NCI-H345 (cell line): ENCODE results near the gene CCN6.
"Not testable (repeated sequence)": the region's sequence is repeated elsewhere in the genome, so short reads cannot be mapped to it uniquely, and the experiment has no call there.

Experiments used
- DNase-seq: peaks from one replicate; lab custom pipeline; 2025; lab: John Stamatoyannopoulos, UW

CCN6 gene

DNA sequence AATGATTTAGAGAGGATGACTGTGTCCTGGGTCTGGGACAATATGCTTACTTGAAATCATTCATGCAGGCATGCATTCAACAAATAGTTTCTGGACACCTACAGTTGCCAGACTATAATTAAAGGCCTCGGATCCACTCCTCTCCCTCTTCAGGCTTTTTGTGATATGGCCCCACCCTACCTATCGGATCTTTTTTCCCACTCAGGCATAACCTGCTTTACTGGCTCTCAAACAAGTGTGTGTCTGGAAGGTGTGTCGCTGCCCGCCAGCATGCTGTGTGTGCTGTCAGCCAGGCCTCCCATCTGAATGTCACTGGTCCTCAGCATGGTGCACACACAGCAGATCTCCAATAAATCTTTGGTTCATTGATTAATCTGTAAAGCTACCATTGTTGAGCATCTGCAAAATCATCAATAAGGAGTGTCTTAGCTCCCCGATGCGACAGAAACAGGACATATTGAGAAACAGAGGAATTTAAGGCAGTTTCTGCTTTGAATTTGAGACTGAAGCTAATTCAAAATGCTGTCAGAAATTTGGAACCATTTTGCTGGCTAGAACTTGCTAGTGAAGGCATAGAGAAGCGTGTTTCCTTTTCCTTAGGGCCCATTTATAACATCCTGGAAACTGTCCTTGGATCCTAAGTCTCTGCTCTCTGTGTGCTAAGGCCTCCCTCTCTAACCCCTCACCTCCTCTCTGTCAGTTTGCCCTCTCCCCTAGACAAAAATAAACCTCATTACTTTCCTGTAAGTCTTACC is 23.5 kb upstream of the CCN6 start:
- peak; percentile 63 for DNase-seq

DNA sequence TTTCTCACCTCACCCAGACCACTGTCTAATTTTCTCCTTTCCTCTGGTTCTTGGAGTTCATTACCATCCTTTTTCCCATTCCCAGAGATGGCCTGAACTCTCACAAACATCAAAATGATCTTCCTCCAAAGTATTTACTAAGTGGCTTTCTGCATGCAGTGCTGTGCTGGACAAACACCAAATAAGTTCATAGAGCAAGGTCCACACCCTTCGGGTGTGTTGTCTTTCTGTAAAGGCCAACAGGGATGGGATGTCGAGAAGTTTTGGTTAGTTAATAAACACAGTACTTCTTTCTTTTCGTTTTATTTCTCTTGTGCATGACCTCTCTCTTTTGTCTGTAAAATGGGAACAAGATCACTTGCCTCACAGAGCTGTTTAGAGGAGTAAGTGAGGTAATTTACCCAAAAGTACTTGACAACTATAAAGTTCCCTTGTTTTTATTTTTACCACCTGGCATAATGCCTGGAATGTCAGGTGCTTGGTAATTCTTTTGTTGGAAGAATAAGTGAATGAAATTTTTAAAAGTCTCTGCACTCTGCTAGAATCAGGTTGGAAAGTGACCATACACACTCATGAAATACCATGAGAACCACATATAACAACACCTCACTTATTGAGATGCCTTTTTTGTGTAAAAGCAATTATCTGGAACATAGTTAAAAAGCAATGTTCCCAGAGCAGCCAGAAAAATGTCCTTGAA is 22.8 kb upstream of the CCN6 start:
- peak; percentile 32 for DNase-seq

DNA sequence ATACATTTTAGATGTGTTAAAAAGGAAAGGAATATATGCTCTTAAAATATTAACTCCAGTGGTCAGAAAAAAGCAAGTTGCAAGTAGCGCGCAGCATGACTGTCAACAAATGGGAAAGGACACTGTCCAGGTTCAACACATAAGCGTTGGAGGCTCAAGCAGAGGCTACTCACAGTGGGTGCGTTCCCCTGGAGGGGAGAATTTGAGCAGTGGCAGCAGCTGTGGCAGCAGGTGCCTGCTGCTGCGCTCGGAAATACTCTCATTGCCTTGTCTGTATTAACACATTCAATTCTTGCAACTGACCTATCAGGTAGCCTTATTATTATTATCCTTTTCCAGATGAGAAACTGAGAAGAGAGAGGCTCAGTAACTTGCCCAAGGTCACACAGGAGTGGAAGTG is 21.9 kb upstream of the CCN6 start:
- DNase-seq, result no peak

DNA sequence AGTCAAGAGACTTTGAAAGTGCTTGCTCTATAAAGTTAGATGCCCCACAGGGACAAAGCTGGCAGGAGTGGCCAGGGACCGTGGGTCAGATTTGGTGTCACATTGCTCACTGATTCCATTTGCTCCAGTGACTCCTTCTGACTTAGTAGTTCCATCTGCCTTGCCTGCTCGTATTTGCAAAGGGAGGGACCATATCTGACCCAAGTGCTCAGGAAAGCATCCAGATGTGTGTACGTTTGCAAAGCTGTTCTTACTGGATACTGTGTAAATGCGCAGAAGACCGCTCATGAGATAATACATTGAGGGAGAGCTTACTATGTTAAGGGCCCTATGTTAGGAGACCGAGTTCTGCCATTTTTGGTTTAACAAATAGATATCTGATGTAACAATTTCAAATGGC is 21.2 kb upstream of the CCN6 start:
- no peak for DNase-seq

DNA sequence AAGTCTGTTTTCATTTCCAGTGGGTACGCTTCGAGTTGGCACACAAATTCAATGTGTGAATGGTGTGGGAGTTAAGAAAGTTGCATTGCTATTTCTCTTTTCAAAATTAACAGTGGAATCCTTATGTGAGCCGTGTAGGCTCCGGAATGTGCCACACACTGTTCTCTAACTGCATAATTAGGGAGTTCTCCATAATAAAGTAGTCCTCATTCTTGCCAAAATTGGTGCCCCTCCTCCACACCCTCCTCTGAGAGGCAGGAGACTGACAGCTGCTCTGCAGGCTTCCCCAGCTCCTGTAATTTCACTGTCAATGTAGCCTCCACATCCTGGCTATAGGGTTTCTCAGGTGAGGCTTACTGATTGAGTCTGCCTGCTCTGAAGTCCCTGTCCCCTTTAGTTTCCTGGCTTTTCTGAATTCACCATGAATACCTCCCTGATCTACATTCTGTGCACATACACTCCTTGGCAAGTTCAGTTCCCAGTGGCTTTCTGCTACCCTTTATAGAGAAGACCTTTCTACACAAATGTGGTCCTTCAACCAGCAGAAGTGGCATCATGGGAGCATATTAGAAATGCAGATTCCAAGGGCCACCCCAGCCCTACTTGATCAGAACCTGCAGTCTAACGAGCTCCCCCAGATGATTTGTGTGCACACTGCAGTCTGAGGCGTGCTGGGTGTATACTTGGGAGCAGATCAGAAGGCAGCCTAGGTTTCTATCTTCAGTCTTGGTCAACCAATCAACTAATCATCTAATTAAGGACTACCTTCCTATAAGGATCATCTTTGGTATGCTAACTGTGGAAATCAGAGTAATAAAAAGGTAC is 19.9 kb upstream of the CCN6 start:
- no peak for DNase-seq

DNA sequence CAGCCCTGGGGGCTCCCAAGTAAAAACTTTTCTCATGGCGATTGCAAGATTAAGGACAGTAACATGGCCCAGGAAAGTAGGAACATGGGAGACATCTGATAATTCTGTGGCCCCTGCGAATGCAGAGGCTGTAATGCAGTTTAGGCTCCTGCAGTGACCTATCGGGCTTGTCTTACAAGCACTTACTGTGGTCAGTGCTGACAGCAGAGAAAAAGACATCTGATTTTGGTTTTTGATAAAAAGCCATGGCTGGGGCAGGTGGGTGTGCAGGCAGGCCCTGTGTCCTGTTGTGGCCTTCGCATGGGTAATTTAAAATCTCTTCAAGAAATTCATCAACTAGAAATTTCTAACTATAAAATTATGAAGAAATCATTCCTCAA is 19.3 kb upstream of the CCN6 start:
- DNase-seq, result no peak

DNA sequence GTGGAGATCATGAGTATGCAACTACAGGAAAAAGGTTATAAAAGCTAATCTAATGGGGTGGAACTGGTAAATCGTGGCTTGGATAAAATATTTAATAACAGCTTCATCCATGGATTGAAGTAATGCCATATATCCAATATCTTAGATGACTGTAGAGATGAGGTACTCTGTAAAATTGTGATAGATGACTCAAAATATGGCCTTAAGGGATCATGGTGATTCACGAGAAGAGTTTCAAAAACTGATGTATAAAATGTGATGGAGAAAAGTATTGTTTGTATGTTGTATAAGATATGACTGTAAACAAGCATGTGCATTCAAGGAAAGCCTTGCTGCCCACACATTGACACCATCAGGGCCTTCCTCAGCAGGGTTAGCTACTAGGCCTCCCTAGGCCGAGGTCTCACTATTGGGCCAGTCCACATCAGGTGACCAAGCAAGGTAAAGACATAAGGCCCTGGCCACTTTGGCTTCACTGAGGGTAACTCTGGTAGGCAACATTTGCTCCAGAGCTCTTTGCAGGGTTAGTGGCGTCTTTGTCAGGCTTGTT is 17.7 kb upstream of the CCN6 start:
- DNase-seq, result no peak

DNA sequence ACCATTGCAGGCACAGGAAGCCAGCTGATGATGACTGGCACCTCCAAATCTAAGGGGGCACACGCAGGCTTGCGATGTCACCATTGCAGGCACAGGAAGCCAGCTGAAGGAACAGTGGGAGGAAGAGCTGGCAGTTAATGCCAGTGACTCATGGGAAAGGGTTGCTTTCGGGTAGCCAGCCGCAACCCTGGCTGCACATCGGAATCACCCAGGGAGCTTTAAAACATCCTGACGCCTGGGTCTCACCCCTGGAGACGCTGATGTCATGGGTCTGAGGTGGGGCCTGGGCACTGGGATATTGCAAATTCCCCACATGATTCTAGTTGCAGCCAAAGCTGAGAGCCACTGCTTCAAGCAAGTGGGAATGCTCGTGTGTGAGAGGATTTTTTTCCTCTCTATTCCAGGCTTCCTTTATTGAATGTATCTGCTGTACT is 16.1 kb upstream of the CCN6 start:
- DNase-seq, result no peak

DNA sequence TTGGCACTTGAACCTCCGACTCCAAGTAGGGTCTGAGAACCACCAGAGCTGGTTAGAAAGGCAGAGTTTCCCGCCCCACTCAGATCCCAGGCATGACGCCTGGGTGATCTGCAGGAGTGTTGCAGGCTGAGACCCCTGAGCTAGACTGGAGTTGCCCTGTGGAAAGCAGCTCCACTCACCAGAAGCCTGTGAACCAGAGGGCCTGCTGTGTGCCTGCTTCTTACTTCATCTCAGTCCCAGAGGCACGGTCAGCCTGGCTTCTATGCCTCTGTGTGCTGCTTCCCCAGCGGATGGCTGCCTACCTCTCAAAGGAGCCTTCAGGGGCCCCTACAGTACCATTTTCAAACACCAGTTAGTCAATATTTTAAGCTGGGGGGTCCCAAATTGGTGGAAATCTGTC is 15.6 kb upstream of the CCN6 start:
- DNase-seq, result no peak

DNA sequence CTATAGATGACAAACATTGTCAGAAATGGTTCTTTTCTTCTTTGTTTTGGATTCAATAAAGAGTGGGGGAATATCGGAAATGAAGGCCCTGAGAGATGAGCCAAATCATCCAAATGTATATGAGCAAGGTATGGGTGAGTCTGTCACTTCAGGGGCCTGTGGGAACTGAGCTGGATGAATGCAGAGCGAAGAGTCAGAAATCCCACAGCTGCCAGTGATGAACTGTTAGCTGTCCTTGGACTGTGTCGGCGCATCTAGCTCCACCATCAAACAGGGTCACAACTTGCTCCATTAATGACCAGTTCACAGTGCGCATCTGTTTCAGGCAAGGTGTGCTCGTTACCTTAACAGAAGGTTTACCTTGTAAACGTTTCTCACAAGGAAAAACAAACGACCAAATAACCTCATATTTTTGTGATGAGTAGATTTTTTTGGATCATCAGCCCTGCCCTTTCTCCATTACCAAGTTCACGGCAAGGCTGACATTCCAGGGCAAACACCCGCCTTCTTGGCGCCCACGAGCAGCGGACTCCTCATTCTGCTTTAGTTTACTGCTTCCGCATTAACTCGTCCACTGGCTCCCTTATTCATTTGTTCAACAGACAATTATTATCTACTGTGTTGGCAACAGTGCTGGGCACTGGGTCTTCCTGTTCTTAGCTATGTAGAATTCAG is 15.0 kb upstream of the CCN6 start:
- no peak for DNase-seq

DNA sequence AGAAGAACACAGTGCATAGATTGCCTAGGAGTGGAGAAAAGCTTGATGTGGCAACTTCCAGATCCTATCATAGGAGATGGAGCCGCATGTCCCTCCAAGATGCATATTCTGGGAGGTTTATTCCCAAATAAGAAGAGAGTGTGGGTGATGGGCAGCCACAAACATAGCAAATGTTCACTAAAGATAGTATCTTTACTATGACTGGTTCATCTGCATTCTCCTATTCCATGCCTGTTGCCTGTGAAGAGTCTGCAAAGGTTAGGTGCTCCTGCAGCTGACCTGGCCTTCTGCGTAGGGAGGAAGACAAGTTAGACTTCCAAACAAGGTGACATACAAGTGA is 14.5 kb upstream of the CCN6 start:
- DNase-seq, result no peak

DNA sequence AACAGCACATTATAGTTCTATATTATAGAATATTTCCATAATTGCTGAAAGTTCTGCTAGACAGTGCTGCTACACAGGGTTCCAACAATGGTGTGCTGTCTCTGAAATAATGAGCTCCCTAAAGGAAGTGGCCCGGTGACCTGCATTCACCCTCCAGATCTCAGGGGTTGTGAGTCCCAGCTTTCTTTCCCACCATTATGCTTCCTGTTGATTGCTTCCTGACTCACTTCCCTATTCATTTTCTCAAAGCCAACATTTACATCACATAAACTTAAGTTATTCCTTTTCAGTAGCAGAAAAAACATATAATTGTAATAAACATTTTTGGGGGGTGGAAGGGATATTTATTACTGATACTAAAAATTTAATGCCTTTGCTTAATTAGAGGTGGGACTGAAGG is 12.9 kb upstream of the CCN6 start:
- no peak for DNase-seq

DNA sequence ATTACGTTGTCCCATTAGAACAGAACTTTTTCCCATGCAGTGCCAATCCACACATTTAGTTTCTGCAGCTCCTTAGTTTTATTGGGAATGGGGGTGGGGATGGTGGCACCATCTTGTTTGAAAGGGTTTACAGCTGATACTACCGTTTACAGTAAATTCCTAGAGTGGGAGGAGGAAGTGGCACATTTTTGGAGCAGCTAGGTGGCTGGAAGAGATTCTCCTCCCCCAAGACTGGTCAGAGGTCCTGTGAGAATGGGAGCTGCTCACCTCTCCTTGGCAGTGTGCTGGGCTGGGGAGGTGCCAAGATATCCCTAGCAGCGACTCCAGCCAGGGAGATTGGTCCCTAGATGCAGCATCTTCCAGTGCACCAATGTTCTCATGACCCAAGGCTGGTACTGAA is 12.4 kb upstream of the CCN6 start:
- DNase-seq, result no peak

DNA sequence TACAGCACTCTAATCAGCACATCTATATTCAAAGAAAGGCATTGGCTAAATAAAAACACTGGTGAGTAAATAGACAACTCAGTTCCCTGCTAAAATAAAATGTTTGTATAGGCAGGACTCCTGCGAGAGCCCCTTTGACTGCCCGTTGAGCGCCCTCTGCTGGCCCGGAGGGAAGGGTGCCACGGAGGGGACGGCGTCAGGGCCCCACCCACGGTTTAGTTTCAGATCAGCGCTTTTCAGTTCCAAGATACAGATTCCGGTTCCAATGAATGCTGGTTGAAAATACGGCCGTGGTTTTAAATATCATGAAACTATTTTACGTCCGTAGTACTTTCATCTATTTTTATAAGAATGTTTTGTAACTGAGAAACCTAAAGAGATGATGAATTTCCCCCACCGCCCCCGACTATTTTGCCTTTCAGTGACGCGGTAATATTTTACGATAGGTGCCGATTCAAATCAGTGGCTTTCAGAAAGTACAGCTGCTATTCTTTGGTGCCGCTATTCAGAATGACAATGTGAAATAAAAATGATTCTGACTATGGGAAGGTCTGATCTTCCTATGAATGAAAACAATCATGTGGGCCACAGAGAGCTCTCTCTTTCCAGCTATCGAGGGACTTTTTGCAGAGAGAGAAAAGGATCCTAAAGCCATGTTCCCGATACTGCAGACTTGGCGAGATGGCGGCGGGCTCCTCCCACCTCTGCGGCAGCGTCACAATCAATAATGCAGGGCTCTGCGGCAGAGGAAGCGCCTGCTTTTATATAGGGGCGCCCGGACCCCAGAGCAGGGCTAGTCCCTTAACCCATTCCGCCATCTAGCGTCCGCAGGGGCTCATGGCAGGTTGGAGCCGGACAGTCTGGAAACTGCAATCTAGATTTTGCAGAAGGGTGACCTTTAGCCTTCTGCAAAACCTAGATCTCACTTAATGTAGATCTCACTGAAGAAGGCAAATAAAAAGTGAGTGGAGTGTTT is 10.6 kb upstream of the CCN6 start:
- DNase-seq, result peak; percentile 95

DNA sequence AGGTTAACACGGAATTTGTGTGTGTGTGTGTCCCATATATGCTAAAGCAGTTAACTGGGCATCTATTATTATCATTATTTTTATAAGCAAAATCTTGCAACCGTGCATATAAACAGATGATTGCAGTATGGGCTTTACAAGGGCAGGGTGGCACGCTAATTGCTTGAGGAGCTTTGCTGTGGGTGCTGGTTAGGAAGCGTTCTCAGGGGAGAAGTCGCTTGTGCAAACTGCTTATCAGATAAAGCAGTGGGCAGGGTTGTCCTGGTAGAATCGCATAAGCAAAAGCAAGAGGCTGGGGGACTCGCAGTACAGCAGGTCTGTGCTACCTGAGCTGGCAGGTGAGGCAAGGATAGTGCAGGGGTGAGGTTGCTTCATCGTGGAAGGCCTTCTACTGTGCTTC is 9.7 kb upstream of the CCN6 start:
- DNase-seq, result no peak

DNA sequence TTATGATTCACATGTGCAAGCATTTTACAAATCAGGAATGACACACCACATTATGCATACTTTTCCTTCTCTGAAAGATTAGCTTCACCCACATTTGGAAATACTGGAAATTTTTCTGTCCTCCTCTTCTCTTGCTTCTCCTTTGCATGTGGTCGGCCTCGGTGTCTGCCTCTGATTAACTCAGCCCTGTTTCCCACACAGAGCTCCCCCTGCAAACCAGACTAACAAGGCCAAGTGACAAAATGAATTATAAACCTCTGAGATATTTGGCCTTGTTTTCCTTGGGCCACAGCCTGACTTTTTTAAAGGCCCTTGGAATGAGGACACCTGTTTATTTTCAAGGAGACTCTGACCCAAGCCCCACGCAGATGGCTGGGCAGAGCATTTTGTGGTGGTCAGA is 9.0 kb upstream of the CCN6 start:
- DNase-seq, result no peak

DNA sequence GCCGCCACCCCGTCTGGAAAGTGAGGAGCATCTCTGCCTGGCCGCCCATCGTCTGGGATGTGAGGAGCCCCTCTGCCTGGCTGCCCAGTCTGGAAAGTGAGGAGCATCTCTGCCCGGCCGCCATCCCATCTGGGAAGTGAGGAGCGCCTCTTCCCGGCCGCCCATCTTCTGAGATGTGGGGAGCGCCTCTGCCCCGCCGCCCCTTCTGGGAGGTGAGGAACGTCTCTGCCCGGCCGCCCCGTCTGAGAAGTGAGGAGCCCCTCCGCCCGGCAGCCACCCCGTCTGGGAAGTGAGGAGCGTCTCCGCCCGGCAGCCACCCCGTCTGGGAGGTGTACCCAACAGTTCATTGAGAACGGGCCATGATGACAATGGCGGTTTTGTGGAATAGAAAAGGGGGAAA is 6.4 kb upstream of the CCN6 start:
- not testable (repeated sequence) for DNase-seq

DNA sequence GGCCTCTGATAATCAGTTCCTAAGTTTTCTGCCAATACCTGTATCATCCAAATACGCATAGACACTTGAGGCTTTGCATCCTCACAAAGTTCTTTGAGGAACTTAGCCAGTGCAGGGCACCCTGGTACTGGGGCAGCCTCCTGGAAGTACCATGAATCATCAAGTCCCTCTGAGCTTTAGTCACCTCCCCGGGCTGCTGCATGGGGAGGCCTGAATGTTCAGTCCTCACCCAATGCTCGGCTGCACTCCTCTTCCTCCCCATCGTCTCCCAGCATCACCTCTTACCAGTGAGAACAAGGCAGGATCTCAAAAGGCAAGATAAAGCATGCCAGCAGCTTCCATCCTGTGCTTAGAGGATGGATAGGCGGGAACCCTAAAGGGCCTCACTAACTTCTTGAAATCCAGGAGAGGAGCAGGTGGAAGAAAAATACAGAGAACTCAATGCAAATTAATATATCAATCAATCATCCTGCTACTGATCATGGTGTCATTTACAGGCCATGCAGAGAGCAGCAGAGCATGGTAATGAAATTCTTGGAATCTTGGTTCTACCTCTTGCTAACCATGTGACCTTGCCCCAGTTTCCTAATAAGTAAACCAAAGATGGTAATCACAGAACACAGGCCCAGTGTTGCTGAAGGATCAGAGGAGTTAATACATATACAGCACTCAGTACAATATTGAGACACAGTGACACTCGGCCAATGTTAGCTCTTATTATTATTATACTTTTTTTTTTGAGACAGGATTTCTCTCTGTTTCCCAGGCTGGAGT is 4.7 kb upstream of the CCN6 start:
- DNase-seq, result no peak

DNA sequence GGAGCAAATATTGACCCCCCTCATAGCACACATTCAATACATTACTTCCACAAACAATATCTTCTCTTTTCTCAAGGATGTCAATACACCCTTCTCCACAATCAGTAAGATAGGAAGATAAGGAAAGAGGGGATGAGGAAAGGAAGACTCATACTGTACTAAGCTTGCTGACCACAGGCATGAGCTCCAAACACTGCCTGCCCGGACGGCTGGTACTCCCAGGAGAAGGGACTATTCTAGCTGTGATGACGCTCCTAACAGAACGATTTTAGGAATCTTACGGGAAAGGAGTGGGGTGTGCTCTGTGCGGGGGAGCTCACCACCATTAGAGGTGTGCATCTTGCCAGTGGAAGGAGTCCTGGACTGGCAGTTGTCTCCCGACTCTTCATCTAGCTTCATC is 3.9 kb upstream of the CCN6 start:
- no peak for DNase-seq

DNA sequence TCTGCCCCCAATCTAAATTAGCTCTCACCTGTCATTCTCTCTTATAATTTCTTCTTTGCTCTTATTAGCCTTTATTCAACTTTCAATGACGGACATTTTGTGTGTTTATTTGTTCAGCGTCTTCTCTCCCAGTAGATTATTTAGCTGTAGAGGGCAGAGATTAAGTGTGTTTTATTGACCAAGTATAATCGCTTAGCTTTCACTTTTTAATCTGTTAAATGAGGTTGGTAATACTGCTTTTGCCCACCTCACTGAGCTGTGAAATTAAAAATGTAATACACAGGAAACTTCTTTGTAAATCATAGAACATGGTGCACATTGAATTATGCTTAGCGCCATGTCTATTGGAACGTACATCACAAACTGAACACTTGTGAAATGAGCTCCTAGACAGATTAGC is 3.5 kb upstream of the CCN6 start:
- DNase-seq, result no peak
